ENCODE measurements around the gene PASK.

DNA sequence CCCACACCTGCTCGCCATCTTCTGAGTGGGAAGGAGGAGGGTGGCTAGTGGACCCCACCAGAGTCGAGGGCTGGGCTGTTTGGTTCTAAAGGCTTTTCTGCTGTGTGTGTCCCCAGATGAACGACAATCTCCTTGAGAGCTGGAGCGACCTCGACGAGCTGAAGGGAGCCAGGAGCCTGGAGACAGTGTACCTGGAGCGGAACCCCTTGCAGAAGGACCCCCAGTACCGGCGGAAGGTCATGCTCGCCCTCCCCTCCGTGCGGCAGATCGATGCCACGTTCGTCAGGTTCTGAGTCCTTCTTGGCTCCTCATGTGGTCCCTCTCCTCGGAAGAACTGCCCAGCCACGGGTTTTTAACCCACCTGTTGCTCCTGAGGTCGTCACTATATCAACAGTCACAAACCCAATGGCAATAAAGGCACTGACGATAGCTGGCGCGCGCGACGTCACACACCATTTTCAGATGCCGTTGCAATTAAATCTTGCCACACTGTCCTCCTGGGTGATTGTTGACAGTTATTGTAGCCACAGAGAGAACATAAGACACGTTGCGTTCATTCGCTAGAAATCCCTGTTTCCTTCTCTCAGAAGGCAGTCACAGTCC lies 33.4 kb upstream of the PASK start:
- TF ChIP-seq, protein P1, sequence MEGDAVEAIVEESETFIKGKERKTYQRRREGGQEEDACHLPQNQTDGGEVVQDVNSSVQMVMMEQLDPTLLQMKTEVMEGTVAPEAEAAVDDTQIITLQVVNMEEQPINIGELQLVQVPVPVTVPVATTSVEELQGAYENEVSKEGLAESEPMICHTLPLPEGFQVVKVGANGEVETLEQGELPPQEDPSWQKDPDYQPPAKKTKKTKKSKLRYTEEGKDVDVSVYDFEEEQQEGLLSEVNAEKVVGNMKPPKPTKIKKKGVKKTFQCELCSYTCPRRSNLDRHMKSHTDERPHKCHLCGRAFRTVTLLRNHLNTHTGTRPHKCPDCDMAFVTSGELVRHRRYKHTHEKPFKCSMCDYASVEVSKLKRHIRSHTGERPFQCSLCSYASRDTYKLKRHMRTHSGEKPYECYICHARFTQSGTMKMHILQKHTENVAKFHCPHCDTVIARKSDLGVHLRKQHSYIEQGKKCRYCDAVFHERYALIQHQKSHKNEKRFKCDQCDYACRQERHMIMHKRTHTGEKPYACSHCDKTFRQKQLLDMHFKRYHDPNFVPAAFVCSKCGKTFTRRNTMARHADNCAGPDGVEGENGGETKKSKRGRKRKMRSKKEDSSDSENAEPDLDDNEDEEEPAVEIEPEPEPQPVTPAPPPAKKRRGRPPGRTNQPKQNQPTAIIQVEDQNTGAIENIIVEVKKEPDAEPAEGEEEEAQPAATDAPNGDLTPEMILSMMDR (IDR thresholded peaks at IDR 0.05) = no peak
- TF ChIP-seq POLR2AphosphoS5 (IDR thresholded peaks at IDR 0.05) = no peak
